ENCODE data around the gene NAA15. TPM values are rescaled to one million over a fixed set of nuclear protein-coding genes. Genes with fewer than 3 reads are reported as not detected.
"Not testable (repeated sequence)": the region's sequence is repeated elsewhere in the genome, so short reads cannot be mapped to it uniquely, and the experiment has no call there.

Gene NAA15
- total RNA-seq, 4 donors from 2014 or later, result 30.0 to 42.3 (median 33.2) TPM

DNA sequence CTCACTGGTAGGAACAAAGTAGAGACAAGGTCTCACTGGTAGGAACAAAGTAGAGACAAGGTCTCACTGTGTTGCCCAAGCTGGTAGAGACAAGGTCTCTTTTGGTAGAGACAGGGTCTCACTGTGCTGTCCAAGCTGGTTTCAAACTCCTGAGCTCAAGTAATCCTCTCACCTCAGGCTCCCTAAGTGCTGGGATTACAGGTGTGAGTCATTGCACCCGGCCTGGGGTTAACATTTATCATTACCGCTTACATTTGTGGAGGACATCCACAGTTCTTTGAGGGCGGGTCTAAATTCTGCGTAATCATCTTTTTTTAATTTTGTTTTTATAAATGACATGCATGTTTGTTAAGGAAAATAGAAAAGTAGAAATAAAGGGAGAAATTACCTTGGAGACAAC lies 164.6 kb downstream of the NAA15 start:
- 82 to 94% methylated on average over 4 of the region's 4 CpGs for WGBS, 2 donors
- Histone ChIP-seq H3K4me3 (no peak overlapping the region), H3K9me3 (peaks cover 0 to 18% (median 6%) of the 10 kb centered on the region in 4 donors), H3K27me3 (no peaks in the 10 kb centered on the region), H3K36me3 (peaks cover 0 to 17% (median 0%) of the 10 kb centered on the region in 3 donors), H3K27ac (no peak overlapping the region), H3K4me1 (no peaks in the 10 kb centered on the region)
- TF ChIP-seq, protein P1, sequence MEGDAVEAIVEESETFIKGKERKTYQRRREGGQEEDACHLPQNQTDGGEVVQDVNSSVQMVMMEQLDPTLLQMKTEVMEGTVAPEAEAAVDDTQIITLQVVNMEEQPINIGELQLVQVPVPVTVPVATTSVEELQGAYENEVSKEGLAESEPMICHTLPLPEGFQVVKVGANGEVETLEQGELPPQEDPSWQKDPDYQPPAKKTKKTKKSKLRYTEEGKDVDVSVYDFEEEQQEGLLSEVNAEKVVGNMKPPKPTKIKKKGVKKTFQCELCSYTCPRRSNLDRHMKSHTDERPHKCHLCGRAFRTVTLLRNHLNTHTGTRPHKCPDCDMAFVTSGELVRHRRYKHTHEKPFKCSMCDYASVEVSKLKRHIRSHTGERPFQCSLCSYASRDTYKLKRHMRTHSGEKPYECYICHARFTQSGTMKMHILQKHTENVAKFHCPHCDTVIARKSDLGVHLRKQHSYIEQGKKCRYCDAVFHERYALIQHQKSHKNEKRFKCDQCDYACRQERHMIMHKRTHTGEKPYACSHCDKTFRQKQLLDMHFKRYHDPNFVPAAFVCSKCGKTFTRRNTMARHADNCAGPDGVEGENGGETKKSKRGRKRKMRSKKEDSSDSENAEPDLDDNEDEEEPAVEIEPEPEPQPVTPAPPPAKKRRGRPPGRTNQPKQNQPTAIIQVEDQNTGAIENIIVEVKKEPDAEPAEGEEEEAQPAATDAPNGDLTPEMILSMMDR (IDR thresholded peaks at IDR 0.05), result no peak
- TF ChIP-seq POLR2A (IDR thresholded peaks at IDR 0.05) (no peak), EP300 (IDR thresholded peaks at IDR 0.05) (no peak)
- no peak for DNase-seq (ENCODE audit: low spot score in 2 of 2)

DNA sequence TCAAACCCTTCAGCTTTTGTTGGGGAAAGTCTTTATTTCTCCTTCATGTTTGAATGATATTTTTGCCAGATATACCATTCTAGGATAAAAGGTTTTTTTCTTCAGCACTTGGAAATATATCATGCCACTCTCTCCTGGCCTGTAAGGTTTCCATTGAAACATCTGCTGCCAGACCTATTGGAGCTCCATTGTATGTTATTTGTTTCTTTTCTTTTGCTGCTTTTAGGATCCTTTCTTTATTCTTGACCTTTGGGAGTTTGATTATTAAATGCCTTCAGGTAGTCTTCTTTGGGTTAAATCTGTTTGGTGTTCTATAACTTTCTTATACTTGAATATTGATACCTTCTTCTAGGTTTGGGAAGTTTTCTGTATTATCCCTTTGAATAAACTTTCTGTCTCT lies 167.5 kb downstream of the NAA15 start:
- H3K27me3 ChIP-seq; H3K27ac ChIP-seq; H3K4me3 ChIP-seq; H3K4me1 ChIP-seq; DNase-seq (ENCODE audit: low spot score in 2 of 2): not testable (repeated sequence)
- Histone ChIP-seq H3K9me3 (peaks cover 0 to 29% (median 6%) of the 10 kb centered on the region in 4 donors), H3K36me3 (peaks cover 0 to 45% (median 3%) of the 10 kb centered on the region in 3 donors)

DNA sequence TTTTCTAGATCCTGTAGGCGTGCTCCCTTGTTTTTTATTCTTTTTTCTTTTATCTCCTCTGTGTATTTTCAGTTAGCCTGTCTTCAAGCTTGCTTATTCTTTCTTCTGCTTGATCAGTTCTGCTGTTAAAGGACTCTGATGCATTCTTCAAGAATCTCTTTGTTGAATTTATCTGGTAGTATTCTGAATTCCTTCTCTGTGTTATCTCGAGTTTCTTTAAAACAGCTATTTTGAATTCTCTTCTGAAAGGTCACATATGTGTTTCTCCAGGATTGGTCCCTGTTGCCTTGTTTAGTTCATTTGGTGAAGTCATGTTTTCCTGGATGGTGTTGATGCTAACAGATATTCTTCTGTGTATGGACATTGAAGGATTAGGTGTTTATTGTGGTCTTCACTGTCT lies 167.9 kb downstream of the NAA15 start:
- H3K36me3 ChIP-seq, result peaks cover 0 to 50% (median 3%) of the 10 kb centered on the region in 3 donors
- H3K27me3 ChIP-seq, result no peaks in the 10 kb centered on the region
- no peak overlapping the region for H3K27ac ChIP-seq
- peaks cover 0 to 29% (median 6%) of the 10 kb centered on the region in 4 donors for H3K9me3 ChIP-seq
- 68 to 81% methylated on average over 2 of the region's 2 CpGs for WGBS, 2 donors
- TF ChIP-seq POLR2A (IDR thresholded peaks at IDR 0.05) (no peak), EP300 (IDR thresholded peaks at IDR 0.05) (no peak)
- TF ChIP-seq, protein P1 (IDR thresholded peaks at IDR 0.05), result no peak
- no peak overlapping the region for H3K4me3 ChIP-seq
- H3K4me1 ChIP-seq, result no peaks in the 10 kb centered on the region
- no peak for DNase-seq (ENCODE audit: low spot score in 2 of 2)

Small RNA genes lying within 50 kb of the gene (small RNA-seq; reads per million reads assigned to genes)
- gene RF01225, result not detected
- not detected for gene RNU6-1074P
- gene RNU6-1214P, result not detected

Other genes with a start within 250 kb of the NAA15 start
- 10 to 100 TPM; 47.1 to 62.8 (median 54.1) TPM for gene ELF2, start 124.3 kb upstream of the NAA15 start, total RNA-seq
- gene MGARP, start 21.3 kb upstream of the NAA15 start, total RNA-seq, result 1 to 10 TPM in 1 of 4 donors, not detected in 3; 1.4 TPM
- gene NDUFC1, start 972 bp downstream of the NAA15 start, total RNA-seq, result 10 to 100 TPM; 19.4 to 43.3 (median 30.9) TPM
- gene RAB33B, start 152.6 kb downstream of the NAA15 start, total RNA-seq, result 10 to 100 TPM; 13.2 to 18.6 (median 15.0) TPM

All from tibial nerve (tissue), 4 donors.